ENCODE data around the gene DENND1A.

The DENND1A gene

DNA sequence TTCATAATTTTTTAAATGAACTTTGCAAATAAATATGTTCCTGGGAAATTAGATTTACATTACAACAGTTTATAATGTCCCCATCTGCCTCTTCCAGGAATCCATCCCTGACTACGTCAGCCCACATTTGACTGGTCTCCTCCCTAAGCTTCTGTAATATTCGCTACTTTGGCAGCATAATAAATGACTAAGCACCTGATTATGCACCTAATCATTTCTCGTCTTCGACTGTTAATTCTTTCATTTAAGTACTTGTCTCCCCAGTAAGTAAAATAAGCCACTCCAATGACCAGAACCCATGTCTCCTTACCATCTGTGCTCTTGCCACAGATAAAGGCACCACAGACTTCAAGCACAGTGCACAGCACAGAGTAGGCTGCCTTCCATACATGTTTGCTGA, 122.7 kb downstream of the DENND1A start:
- no peak for DNase-seq

DNA sequence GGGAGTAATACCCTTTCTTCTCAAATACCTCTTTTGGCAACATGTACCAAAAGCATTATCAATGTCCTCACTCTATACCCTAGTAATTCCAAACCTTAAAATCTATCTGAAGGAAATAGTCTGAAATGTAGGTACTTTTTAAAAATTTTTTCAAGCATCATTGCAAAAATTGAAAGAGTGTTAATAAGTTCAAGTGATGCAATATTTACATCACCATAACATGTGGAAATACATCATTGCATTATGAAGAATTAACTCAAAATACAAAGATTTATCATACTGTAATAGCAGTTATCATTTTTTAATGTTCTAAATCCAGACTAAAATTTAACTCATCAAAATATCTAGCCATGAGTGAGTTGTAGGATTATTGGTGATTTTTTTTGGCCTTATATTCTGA, 123.1 kb downstream of the DENND1A start:
- no peak for DNase-seq

DNA sequence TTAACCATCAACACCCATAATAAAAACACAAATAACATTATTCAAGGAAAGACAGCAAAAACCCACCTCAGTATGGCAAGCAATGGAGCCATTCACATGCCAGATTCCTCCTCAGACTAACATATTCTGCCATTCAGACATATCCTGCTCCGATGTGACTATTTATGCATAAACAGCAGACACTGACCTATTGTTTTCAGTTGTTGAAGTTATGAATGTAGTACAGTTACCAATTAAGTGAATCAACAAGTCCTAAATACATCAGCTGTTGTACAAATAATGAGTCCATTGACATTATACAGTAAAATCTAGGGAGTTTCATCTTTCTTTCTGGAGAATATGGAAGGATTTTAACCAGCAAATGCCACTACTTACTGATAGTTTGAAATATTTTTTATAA, 131.7 kb downstream of the DENND1A start:
- DNase-seq, result no peak

DNA sequence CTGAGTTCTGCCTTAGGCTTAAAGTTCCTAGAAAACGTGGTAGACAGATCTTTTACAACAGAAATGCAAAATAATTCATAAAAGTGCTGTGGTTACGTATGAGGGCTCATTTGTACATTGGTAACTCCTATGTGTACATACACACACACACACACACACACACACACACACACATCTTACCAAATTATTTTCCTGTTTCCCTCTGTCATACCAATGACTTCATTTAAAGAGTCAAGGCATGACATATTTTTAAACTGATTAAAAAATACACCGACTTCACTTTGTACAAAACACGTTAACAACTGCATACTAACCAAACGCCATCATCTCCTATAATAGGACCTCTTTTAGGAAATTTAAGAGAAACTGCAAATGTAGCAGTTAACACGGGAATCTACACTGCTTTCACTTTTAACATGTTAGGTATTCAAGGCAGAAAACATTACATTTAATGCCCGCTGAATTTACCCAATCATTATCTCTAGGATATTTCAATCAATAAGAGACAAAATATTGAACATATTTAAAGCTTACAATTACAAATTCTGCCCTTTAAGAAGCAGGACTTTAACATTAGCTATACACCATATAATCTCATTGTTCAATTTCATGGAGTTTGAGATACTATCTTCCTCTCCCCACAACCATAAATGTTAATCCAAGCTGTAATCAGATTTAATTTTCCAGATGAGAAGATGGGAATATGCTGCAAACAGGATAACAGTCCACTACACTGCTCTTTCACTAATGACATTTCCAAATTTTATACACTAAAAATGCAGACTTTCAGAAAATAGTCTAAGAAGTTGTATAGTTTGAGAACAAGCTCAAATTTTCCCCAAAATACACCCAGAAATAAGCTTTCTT, 133.1 kb downstream of the DENND1A start:
- DNase-seq, result no peak

DNA sequence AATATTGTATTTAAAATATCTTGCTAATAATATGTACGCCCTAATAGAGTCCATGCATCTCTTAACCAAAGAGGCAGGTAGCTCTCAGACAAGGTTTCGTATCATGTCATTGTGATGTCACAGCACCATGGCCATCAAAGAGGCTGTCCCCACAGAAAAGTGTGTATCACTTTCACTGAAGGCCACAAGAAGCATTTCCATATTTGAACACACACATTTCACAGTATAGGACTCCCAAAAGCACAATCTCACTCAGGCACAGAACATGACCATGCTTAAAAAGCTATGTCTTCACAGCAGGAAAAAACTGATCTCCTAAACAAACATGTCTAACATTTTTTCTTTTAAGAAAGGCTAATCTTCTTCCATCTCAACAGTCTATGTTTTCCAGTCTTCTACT, 133.8 kb downstream of the DENND1A start:
- no peak for DNase-seq

DNA sequence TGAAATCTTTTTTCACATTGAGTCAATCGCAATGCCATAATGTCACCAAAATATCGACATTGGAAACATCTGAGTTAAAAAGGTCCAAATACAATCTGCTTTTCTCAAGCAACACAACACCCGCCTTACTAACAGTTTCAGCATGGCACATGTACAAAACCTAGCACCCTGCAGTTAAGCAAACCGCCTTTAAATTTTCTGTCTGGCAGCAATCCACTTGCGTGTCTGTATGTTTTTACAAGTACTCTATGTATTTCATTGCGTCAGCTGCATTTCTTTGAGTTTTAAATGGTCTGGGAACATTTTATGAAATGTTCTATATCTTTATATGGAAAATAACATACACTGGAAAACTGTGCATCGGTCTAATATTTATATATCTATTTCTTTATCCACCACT, 134.6 kb downstream of the DENND1A start:
- DNase-seq, result no peak

DNA sequence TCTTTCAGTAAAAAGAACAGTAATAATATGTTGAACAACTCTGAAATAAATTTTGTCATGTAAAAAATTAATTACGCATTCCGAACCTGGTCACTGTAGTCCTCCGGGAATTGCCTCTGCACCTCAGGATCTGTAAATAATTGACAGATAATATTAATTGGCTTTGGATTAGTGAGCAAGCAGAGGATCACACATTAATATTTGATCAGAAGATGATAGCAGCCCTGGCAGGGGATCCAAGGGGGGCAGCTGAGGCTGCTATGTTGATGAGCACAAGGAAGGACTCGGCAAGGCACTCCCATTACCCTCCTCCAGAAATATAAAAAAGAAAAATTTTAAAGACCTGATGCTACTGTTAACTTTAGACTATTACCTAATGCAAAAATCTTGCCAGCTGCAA, 137.4 kb downstream of the DENND1A start:
- no peak for DNase-seq

DNA sequence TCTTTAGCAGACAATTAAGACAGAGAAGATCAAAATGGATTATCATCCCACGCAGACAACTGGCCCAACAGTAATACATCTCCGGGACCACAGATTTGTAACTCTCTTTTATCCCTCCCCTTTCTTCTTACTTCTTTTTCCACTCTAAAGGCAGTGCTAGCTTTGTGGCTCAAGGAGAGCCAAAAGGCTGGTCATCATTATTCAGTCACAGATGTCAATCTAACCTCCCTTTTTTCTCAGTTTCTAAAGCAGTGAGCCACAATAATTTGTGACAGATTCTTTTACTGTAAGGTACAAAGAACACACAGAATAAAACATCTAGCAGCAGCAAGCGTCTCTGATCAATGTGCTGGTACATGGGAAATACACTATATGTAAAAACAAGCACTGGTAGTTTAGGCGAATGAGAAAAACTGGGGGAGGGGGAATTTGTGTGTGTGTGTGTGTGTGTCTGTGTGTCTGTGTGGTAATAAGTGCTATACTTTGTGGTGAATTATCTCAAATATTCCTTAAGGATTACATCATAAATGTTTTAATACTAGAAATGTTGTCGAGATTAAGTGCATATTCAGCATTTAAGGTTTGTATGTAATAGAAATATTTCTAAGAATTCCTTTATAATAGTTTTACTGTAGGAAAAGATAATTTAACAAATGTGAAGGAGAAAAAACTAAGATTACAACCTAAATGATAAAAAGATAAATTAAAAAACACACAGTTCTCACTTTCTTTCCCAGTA, 140.2 kb downstream of the DENND1A start:
- DNase-seq, result no peak

DNA sequence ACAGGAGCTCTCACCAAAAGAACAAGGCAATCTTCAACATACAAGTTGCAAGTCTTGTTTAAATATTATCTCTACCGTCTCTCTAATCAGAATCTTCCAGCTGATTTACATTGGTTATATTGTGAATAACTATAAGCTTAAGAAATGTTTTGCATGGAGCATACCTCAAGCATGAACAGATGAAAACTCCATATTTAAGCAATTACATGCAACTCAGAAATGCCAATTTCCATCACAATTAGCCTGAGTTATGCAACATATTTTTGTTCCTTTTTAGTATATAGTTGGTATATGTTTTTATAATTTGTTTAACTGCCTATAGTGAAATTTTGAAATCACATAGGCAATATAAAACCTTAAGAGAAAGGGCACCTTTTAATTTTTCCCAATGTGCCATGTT, 142.5 kb downstream of the DENND1A start:
- no peak for DNase-seq

DNA sequence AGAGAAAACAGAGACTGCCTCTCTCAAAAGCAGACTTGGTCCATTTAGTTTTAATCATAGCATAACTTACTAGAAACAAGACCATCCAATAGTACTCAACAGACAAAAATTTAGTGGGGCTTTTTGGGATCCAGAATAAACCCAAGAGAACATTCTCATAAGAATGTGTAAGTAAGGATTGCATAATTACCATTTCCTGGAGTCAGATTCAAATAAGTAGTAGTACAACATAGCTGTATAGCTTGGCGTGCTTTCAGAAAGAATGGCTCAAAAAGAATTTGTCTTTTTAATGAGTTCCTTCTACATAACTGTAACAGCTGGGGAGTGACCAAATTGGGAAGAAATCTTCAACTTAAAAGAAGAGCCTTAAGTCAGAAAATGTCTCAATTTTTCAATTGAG, 145.4 kb downstream of the DENND1A start:
- no peak for DNase-seq

DNA sequence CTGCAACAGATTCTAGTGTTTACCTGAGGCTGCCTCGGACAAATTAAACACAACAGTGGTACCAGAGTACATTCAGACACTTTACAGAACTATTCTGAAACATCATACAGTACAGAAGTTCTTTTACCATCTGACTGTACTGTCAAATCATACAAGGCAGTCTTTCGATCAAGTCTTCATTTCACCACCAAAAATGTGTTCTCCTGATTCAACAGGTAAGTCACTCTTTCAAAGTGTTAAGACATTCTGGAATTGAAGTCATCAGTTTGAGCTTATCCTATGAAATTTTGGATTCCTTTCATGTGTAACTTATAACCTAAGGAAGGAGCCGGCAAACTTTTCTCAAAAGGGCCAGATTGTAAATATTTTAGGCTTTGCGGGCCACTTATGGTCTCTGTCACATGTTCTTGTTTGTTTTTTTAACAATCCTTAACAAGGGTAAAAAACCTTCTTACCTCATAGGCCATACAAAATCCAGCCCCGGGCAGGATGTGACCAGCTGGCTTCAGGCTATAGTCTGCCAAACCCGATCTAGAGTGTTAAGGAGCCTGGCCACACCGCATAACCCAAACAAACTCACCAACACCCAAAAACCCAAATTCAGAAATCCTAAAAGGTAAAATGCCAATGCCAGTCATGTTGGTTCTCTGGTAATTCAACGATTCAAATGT, 151.6 kb downstream of the DENND1A start:
- DNase-seq, result no peak

DNA sequence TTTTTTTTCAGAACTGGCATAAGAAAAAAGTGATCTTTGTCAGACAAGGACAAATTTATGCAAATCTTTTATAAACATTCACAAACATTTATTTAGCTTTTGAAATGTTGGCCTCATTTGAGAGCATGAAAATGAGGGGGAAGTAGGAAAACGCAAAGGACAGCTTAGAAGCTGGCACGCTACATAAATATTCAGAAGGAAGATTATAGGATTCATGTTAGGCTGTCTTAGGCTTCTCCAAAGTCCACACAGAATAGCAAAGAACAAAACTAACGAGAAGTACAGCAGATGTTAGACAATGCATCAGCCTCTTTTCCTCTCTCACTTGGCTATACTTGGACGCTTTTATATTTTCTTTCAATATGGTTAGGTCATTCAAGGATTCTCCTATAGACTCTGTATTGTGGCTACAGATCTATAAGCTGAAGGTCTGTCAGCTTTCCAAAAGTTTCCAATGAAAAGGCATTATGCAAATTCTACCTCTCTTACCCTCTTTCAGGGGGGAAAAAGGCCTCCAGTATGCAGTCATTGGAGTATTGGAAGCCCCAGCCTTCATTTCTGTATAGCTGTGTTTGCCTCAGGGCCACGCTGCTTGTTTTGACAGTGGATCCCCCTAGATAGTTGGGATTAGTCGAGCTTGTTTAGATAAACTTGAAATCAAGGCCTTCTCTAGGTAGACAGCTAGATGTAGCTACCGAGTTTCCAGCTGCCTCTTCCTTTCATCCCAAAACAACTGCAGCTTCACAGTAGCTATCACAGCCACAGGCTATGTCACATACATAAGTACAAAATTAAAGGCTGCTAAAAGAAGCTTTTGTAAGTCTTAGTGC, 153.0 kb downstream of the DENND1A start:
- DNase-seq, result no peak

DNA sequence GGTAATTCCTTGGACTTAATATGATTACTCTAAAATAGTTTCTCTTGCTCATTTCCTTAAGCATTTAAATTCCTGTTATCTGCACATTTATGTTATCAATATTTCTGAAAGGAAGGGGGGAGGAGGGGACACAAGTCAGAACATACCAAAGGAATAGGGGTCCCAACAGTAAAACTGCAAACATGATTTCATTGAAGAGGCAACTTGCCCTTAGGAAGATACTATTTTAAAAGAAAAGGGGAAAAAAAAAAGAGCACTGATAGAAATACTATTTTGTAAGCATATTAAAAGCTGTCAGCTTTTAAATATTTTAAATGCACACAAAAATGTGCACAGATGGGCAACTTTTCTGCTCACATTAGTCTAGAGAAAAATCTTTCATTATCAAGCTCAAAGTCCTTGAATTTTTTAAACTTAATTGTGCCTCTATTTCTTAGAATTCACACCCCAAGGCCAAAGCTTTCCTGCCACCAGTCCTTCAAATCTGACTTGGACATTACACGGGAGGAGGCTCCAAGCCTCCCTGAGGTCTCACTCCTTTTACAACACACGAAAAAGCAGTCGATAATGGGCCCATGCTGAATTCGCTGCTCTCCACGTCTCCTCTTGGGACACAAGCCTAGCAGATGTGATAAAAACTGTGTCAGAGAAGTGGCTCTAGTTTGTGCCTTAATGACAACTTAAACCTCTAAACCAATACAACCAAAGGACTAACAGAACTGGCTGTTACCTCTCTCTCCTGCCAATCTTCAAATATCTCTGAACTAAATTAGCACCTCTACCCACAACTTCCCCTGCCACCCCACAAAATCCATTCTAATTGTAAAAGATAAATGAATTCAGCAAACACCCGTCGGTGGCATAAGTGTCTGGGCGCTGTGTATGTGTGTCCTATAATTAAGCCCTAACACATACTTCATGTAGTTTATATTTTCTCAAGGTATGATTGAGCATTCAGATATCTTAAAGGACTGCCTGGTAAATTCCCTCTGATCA, 154.3 kb downstream of the DENND1A start:
- DNase-seq, result peak in 1 of 2 donors; percentile 18

DNA sequence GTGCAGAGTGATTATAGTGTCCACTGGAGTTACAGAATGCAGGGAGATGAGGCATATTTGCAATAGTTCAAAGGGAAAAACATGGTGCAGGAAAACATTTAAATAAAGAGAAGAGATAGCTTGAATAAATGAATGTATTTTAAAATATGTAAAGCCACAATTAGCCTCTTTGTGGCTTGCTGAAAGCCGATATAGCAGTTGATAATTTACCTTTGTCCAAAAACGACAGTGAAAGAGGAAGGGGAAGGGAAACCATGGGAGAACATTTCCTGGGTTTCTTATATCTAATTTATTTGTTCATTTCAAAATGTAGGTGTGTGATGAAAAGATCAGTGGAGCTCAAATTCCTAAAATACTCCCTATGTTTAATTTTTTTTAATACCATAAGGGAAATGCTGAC, 156.1 kb downstream of the DENND1A start:
- no peak for DNase-seq

DNA sequence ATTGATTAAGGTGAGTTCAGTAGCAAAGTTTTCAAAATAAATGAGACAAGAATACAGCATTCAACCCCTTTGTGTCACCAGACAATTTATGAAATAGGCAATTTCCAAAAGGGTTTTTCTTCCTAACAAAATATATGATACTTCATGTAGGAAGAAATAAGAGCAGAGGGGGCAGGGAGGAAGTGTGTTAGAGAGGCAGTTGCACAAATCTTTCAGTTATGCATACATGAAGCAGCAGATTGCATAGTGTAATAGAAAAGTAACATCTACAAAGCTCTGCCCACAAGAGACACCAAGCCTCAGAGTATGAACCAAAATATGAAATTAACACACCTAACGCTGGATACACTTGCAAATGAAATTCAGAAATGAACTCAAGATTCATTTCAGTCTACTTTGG, 157.0 kb downstream of the DENND1A start:
- DNase-seq, result no peak

DNA sequence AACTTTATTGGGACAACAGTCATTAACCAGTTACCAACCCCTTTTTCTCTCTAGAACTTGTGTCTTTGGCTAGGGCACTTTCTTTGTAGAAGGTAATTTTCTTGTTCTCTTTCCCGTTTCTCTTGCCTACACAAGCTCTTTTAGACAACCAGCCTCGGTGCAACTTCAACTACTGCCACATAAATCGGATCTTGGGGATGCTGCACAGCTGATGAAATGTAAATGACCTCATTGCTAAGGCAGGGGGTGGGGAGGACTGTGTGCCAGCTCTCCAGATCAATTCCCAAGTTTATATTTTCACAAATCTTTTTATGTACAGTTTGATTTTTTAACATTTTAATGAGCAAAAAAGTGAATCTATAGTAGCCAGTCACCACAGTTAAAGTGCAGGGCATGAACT, 157.6 kb downstream of the DENND1A start:
- DNase-seq, result no peak

DNA sequence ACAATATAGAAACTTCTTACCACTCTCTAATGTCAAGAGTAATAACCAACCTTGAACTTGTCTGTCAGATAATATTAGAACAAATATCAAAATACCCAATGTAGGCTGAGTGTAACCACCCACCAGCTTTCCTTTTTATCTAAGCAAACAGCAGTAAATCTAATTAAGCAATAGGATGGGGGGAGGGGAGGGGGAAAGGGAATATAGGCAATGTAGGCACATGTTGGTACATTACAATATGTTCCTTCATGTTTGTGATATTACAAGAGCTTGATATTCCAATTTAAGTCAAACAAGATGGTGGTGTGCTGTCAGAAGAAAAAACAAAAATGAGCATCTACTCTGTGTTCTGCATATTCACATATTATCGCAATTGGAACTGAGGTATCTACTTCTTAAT, 158.2 kb downstream of the DENND1A start:
- DNase-seq, result no peak

DNA sequence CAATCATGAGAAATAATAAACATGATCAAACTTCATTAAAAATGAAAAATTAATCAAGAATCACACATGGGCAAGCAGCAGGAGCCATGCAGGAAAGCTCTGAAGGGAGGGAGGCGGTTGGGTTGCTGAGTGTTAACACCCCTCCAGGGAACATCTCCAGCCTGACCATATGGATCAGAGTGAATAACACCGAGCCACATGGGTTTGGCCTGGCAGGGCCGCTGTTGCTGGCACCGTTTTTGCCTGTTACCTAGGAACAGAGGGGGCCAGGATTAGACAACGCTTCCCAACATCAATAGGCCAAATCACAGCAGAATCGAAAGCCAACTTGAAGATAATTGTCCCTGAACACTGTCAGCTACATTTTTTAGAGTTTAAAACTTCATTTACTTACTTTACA, 160.2 kb downstream of the DENND1A start:
- DNase-seq, result no peak

DNA sequence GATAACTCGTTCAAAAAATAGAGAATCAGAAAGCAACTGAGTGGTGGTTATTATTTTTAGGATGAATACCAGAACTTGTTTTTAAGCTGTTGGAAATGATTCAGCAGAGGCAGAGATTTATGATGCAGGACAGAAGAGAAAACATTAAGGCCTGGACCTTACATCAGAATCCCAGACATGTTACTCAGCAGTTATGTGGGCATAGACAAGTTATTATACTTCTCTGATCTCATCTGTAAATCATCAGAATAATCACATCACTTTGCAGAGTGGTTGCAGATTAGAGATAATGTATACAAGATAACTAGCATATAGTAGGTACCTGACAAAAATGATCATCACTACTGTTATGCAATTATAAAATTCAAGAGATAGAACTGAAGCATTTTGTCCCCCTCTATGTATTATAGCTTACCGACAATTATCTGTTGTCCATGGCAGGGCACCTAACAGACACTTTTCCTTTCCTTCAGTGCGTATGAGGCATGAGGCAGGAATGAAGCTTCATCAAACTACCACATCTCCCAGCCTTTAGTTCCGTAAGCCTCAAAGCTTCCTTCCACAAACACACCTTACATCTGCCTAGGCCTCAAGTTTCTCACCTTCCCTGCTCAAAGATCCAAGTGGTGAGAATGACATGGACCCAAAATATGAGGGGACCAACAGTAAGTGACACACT, 165.9 kb downstream of the DENND1A start:
- DNase-seq, result no peak

DNA sequence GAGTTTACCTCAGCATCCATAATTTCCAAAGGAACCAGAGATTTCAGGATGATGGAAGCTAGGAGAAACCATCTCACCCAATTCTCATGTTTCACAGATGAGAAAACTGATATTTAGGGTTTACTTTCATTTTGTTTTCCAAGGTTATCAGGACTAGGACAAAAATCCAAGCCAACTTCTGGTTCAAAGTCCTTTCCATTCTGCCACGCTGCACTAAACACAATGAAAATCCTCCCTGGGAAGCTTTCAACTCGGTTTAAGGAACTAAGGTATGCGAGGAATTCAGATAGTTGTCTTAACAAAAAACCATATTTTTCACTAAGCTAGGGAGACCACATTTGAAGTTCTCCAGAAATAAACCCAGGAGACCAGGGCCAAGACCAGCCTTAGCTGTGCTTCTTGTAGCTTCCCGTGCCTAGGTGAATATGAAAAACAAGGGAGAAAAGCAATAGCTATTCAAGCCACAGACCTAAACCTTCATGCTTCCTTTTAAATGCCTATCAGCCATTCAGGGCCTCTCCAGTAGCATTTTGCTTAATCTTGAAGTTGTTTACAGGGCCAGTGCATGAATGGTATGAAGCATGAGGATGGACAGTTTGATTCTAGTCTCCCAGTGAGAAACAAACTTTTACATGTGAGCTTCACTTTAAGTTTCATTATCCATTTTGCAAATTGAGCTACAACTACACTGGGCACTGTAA, 167.9 kb downstream of the DENND1A start:
- no peak for DNase-seq

All from CD4-positive, alpha-beta T cell treated with Interleukin-4 for 1 hour (primary cell).